GM12878 (cell line): ENCODE results near the gene COL13A1. TPM values are rescaled to one million over a fixed set of nuclear protein-coding genes. Genes with fewer than 3 reads are reported as not detected.

Experiments used
- BCL11A ChIP-seq: IDR thresholded peaks from 2 replicates; pipeline ENCODE4 v1.6.1; 2011; ENCODE audit warnings: low read depth, low read length
- CBX5 ChIP-seq: sonication (generic); IDR thresholded peaks from 2 replicates; pipeline ENCODE4 v1.6.1; 2016; ENCODE audit warnings: low read depth, moderate library complexity, mild to moderate bottlenecking, inconsistent platforms
- ZNF207 ChIP-seq: fragments of 450-650 bp; IDR thresholded peaks from 2 replicates; pipeline ENCODE4 v1.6.1; 2014; ENCODE audit warnings: antibody characterized with exemption, mild to moderate bottlenecking, borderline replicate concordance
- polyA plus RNA-seq, 11 experiments: library from polyadenylated mRNA; depleted of rRNA in 4 of 11; unstranded in 6 of 11; stranded (reverse) in 5 of 11; fragments of >200 nt; fragmentation: Nextera tagmentation in 4 of 11; fragmentation: Illumina TruSeq in 1 of 11; extraction: Ambion mirVana in 4 of 11; extraction: Trizol in 1 of 11; gene quantifications; 1 replicate in 1 of 11; 2 replicates in 10 of 11; pipeline versions ENCODE4 v1.2.1 to v1.2.3, GENCODE V29; 2011 to 2016; ENCODE audit warnings: inconsistent platforms in 2 of 11, missing spikeins in 2 of 11, low read depth in 1 of 11
- total RNA-seq, 4 experiments: library from RNA; depleted of rRNA in 3 of 4; stranded (reverse); fragments of >200 nt in 3 of 4; fragmentation: Illumina TruSeq in 1 of 4; extraction: Trizol in 1 of 4; gene quantifications; 2 replicates each; pipeline versions ENCODE4 v1.2.1 to v1.2.3, GENCODE V29; 2013 to 2021
- TF ChIP-seq, protein P1 (sequence below): fragments of 150-350 bp; IDR thresholded peaks from 2 replicates; pipeline ENCODE4 v1.6.1; 2016; ENCODE audit warnings: low read depth, low read length
- TF ChIP-seq, protein P2 (sequence below): fragments of 450-650 bp; IDR thresholded peaks from 2 replicates; pipeline ENCODE4 v1.6.1; 2017; ENCODE audit warnings: mild to moderate bottlenecking, moderate library complexity
- TF ChIP-seq, protein P3 (sequence below): fragments of 450-650 bp; conservative IDR thresholded peaks from 2 replicates; pipeline ENCODE4 v1.6.1; 2017; ENCODE audit warnings: mild to moderate bottlenecking, moderate library complexity

Gene COL13A1
- total and polyA plus RNA-seq, 10 of the 15 experiments (the other 5 are each of a cell fraction or from before 2014, with no cell fraction given), result 0.03 to 0.15 (median 0.05) TPM; not detected in 7

DNA sequence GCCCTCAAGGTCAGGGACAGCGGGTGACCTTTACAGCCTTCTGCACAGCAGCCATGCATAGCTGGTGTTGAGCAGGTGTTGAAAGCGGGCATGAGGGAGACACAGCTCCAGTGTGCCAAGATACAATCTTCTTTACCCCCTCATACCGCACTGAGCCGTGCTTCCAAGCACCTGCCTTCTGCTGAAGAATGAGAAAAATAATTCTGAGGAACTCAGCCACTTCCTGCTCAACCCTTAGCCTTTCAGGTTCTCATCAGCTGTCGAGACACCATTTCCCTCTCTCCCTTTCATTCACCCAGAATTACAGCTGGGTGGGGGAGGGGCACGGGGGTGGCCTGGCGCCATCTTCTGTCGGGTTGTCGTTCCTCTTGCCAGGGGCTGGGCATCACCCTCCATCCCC, 58.6 kb downstream of the COL13A1 start (continued):
- TF ChIP-seq ZNF207 (no peak), CBX5 (no peak), BCL11A (no peak)
- TF ChIP-seq, protein P1, sequence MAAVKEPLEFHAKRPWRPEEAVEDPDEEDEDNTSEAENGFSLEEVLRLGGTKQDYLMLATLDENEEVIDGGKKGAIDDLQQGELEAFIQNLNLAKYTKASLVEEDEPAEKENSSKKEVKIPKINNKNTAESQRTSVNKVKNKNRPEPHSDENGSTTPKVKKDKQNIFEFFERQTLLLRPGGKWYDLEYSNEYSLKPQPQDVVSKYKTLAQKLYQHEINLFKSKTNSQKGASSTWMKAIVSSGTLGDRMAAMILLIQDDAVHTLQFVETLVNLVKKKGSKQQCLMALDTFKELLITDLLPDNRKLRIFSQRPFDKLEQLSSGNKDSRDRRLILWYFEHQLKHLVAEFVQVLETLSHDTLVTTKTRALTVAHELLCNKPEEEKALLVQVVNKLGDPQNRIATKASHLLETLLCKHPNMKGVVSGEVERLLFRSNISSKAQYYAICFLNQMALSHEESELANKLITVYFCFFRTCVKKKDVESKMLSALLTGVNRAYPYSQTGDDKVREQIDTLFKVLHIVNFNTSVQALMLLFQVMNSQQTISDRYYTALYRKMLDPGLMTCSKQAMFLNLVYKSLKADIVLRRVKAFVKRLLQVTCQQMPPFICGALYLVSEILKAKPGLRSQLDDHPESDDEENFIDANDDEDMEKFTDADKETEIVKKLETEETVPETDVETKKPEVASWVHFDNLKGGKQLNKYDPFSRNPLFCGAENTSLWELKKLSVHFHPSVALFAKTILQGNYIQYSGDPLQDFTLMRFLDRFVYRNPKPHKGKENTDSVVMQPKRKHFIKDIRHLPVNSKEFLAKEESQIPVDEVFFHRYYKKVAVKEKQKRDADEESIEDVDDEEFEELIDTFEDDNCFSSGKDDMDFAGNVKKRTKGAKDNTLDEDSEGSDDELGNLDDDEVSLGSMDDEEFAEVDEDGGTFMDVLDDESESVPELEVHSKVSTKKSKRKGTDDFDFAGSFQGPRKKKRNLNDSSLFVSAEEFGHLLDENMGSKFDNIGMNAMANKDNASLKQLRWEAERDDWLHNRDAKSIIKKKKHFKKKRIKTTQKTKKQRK, result no peak
- TF ChIP-seq, protein P2, sequence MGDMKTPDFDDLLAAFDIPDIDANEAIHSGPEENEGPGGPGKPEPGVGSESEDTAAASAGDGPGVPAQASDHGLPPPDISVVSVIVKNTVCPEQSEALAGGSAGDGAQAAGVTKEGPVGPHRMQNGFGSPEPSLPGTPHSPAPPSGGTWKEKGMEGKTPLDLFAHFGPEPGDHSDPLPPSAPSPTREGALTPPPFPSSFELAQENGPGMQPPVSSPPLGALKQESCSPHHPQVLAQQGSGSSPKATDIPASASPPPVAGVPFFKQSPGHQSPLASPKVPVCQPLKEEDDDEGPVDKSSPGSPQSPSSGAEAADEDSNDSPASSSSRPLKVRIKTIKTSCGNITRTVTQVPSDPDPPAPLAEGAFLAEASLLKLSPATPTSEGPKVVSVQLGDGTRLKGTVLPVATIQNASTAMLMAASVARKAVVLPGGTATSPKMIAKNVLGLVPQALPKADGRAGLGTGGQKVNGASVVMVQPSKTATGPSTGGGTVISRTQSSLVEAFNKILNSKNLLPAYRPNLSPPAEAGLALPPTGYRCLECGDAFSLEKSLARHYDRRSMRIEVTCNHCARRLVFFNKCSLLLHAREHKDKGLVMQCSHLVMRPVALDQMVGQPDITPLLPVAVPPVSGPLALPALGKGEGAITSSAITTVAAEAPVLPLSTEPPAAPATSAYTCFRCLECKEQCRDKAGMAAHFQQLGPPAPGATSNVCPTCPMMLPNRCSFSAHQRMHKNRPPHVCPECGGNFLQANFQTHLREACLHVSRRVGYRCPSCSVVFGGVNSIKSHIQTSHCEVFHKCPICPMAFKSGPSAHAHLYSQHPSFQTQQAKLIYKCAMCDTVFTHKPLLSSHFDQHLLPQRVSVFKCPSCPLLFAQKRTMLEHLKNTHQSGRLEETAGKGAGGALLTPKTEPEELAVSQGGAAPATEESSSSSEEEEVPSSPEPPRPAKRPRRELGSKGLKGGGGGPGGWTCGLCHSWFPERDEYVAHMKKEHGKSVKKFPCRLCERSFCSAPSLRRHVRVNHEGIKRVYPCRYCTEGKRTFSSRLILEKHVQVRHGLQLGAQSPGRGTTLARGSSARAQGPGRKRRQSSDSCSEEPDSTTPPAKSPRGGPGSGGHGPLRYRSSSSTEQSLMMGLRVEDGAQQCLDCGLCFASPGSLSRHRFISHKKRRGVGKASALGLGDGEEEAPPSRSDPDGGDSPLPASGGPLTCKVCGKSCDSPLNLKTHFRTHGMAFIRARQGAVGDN, result no peak
- TF ChIP-seq, protein P3, sequence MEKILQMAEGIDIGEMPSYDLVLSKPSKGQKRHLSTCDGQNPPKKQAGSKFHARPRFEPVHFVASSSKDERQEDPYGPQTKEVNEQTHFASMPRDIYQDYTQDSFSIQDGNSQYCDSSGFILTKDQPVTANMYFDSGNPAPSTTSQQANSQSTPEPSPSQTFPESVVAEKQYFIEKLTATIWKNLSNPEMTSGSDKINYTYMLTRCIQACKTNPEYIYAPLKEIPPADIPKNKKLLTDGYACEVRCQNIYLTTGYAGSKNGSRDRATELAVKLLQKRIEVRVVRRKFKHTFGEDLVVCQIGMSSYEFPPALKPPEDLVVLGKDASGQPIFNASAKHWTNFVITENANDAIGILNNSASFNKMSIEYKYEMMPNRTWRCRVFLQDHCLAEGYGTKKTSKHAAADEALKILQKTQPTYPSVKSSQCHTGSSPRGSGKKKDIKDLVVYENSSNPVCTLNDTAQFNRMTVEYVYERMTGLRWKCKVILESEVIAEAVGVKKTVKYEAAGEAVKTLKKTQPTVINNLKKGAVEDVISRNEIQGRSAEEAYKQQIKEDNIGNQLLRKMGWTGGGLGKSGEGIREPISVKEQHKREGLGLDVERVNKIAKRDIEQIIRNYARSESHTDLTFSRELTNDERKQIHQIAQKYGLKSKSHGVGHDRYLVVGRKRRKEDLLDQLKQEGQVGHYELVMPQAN, result no peak
